ENCODE data around the gene TAS2R30.

- TF ChIP-seq TAF1 (IDR thresholded peaks at IDR 0.05; ENCODE audit: borderline replicate concordance, insufficient read depth, low read length): no peak
- no peak for TF ChIP-seq POLR2AphosphoS5 (IDR thresholded peaks at IDR 0.05; ENCODE audit: low read depth, low read length)
- TF ChIP-seq SIN3A (IDR thresholded peaks at IDR 0.05; ENCODE audit: borderline replicate concordance, insufficient read depth, low read length): no peak
- no peak for TF ChIP-seq REST (IDR thresholded peaks at IDR 0.05; ENCODE audit: insufficient read depth in 1 of 2, low read depth in 2 of 2, low read length in 2 of 2)
- TF ChIP-seq FOXP2 (optimal IDR thresholded peaks at IDR 0.05; ENCODE audit: borderline replicate concordance, extremely low read depth, extremely low read length, insufficient read depth): no peak
Measured at GRCh38 chr12:11130382-11130781, 4.1 kb downstream of the TAS2R30 start.
